WTC11 (cell line): ENCODE data around the gene C6orf52. TPM values are rescaled to one million over a fixed set of nuclear protein-coding genes. Genes with fewer than 3 reads are reported as not detected.
A peak's percentile ranks its signal among the peaks of the same experiment; 100 is the strongest.

ENCODE experiments used
- ATF3 ChIP-seq: sonication (generic); formaldehyde crosslinking; conservative IDR thresholded peaks from 2 replicates; pipeline ENCODE4 v1.8.1; 2022; ENCODE audit warnings: mild to moderate bottlenecking, missing genetic modification reagents
- CTCF ChIP-seq: fragments of 200-600 bp; IDR thresholded peaks from 2 replicates; pipeline ENCODE4 v1.8.0; 2022; ENCODE audit warnings: antibody characterized with exemption
- E2F1 ChIP-seq: sonication (generic); formaldehyde crosslinking; IDR thresholded peaks from 2 replicates; pipeline ENCODE4 v1.8.0; 2022; ENCODE audit warnings: mild to moderate bottlenecking, missing genetic modification reagents
- ELF4 ChIP-seq: sonication (generic); formaldehyde crosslinking; IDR thresholded peaks from 2 replicates; pipeline ENCODE4 v1.8.1; 2022; ENCODE audit warnings: low read depth, mild to moderate bottlenecking, moderate library complexity, missing genetic modification reagents
- ETV6 ChIP-seq: sonication (generic); formaldehyde crosslinking; IDR thresholded peaks from 2 replicates; pipeline ENCODE4 v1.8.1; 2022; ENCODE audit warnings: mild to moderate bottlenecking, missing genetic modification reagents
- FOXK1 ChIP-seq: sonication (generic); formaldehyde crosslinking; IDR thresholded peaks from 2 replicates; pipeline ENCODE4 v1.8.0; 2022; ENCODE audit warnings: mild to moderate bottlenecking, moderate library complexity, missing genetic modification reagents
- GABPB1 ChIP-seq: sonication (generic); formaldehyde crosslinking; IDR thresholded peaks from 2 replicates; pipeline ENCODE4 v1.8.1; 2023; ENCODE audit warnings: mild to moderate bottlenecking, missing genetic modification reagents
- GRHL2 ChIP-seq: fragments of 250-450 bp; sonication (Bioruptor Pico); IDR thresholded peaks from 2 replicates; pipeline ENCODE4 v1.8.0; 2022; ENCODE audit warnings: mild to moderate bottlenecking, moderate library complexity; ENCODE audit not compliant: insufficient replicate concordance, severe bottlenecking
- IRF1 ChIP-seq: sonication (generic); formaldehyde crosslinking; IDR thresholded peaks from 2 replicates; pipeline ENCODE4 v1.8.0; 2023; ENCODE audit warnings: missing genetic modification reagents
- IRF2 ChIP-seq: sonication (generic); formaldehyde crosslinking; IDR thresholded peaks from 2 replicates; pipeline ENCODE4 v1.8.0; 2022; ENCODE audit warnings: low read depth, missing genetic modification reagents, borderline replicate concordance
- OVOL2 ChIP-seq: fragments of 250-450 bp; sonication (Bioruptor Pico); IDR thresholded peaks from 2 replicates; pipeline ENCODE4 v1.9.0; 2021; ENCODE audit warnings: mild to moderate bottlenecking, borderline replicate concordance
- PRDM15 ChIP-seq: sonication (generic); formaldehyde crosslinking; IDR thresholded peaks from 2 replicates; pipeline ENCODE4 v1.8.0; 2022; ENCODE audit warnings: missing genetic modification reagents
- RELA ChIP-seq: sonication (generic); formaldehyde crosslinking; IDR thresholded peaks from 2 replicates; pipeline ENCODE4 v1.8.1; 2022; ENCODE audit warnings: missing genetic modification reagents, mild to moderate bottlenecking, borderline replicate concordance
- SMAD3 ChIP-seq: sonication (generic); formaldehyde crosslinking; IDR thresholded peaks from 2 replicates; pipeline ENCODE4 v1.8.0; 2022; ENCODE audit warnings: missing genetic modification reagents, mild to moderate bottlenecking, borderline replicate concordance
- TEAD4 ChIP-seq: sonication (generic); formaldehyde crosslinking; IDR thresholded peaks from 2 replicates; pipeline ENCODE4 v1.8.0; 2022; ENCODE audit warnings: mild to moderate bottlenecking, missing genetic modification reagents
- ZNF396 ChIP-seq: fragments of 250-450 bp; sonication (Bioruptor Pico); IDR thresholded peaks from 2 replicates; pipeline ENCODE4 v1.8.0; 2021; ENCODE audit warnings: mild to moderate bottlenecking, moderate library complexity, borderline replicate concordance
- ZNF423 ChIP-seq: fragments of 250-450 bp; sonication (Bioruptor Pico); IDR thresholded peaks from 2 replicates; pipeline ENCODE4 v2.1.2; 2022; ENCODE audit warnings: mild to moderate bottlenecking, moderate library complexity
- ZNF671 ChIP-seq: fragments of 250-450 bp; sonication (Bioruptor Pico); IDR thresholded peaks from 2 replicates; pipeline ENCODE4 v1.8.0; 2021; ENCODE audit warnings: mild to moderate bottlenecking
- total RNA-seq: library from RNA; stranded (reverse); gene quantifications from 3 replicates; pipeline ENCODE4 v1.2.3, GENCODE V29; 2021
- TF ChIP-seq, protein P1 (sequence below): sonication (generic); formaldehyde crosslinking; IDR thresholded peaks from 2 replicates; pipeline ENCODE4 v1.8.0; 2022; ENCODE audit warnings: mild to moderate bottlenecking, missing genetic modification reagents

C6orf52 gene
- total RNA-seq, 1 experiment from 2014 or later = 0.42 TPM

- TF ChIP-seq PRDM15 (no peak), ZNF671 (CRISPR knock-in tag) (no peak), RELA (CRISPR knock-in tag) (no peak), OVOL2 (CRISPR knock-in tag) (no peak), GRHL2 (CRISPR knock-in tag) (no peak), IRF1 (no peak), ATF3 (CRISPR knock-in tag) (no peak), ZNF396 (no peak), GABPB1 (CRISPR knock-in tag) (0 out of 2 replicates have a peak, but pooled peaks have one; percentile 32), CTCF (no peak), FOXK1 (peak; percentile 39), E2F1 (CRISPR knock-in tag) (no peak), IRF2 (CRISPR knock-in tag) (no peak), ZNF423 (CRISPR knock-in tag) (no peak), SMAD3 (CRISPR knock-in tag) (0 out of 2 replicates have a peak, but pooled peaks have one; percentile 52), ETV6 (CRISPR knock-in tag) (peak; percentile 36), TEAD4 (no peak), ELF4 (CRISPR knock-in tag) (no peak)
- TF ChIP-seq, protein P1, sequence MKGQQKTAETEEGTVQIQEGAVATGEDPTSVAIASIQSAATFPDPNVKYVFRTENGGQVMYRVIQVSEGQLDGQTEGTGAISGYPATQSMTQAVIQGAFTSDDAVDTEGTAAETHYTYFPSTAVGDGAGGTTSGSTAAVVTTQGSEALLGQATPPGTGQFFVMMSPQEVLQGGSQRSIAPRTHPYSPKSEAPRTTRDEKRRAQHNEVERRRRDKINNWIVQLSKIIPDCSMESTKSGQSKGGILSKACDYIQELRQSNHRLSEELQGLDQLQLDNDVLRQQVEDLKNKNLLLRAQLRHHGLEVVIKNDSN (CRISPR knock-in tag) = peak; percentile 78
These were observed at the start of gene C6orf52, which contains the start of gene PAK1IP1 (continued) for GRCh38 chr6:10694302-10695085.
